Mesendoderm (in vitro differentiated cells): ENCODE measurements around the gene COQ7.

Source experiments
- DNase-seq: peaks from one replicate; pipeline ENCODE4 v3.0.0; 2013
- H2AK5ac ChIP-seq: 2 replicates; pipeline ENCODE4 v1.6.1; 2013; ENCODE audit warnings: low read length, inconsistent platforms
- H2BK120ac ChIP-seq: 2 replicates; pipeline ENCODE4 v1.6.1; 2013; ENCODE audit warnings: low read depth, mild to moderate bottlenecking, low read length, moderate library complexity, mixed read lengths
- H2BK15ac ChIP-seq: replicated peaks from 2 replicates; pipeline ENCODE4 v1.6.1; 2013; ENCODE audit warnings: low read depth, mild to moderate bottlenecking, moderate library complexity
- H2BK5ac ChIP-seq: 2 replicates; pipeline ENCODE4 v1.6.1; 2013; ENCODE audit warnings: low read length, inconsistent platforms
- H3K18ac ChIP-seq: 2 replicates; pipeline ENCODE4 v1.6.1; 2013; ENCODE audit warnings: mild to moderate bottlenecking, low read length, mixed read lengths
- H3K23ac ChIP-seq: one replicate; pipeline ENCODE4 v1.6.1; 2013; ENCODE audit warnings: low read length
- H3K27ac ChIP-seq: 2 replicates; pipeline ENCODE4 v1.5.1; 2013; ENCODE audit warnings: low read depth, mild to moderate bottlenecking, inconsistent platforms, low read length, moderate library complexity
- H3K27me3 ChIP-seq: 2 replicates; pipeline ENCODE4 v1.6.1; 2013; ENCODE audit warnings: low read length, control low read depth, mild to moderate bottlenecking, inconsistent platforms; ENCODE audit not compliant: insufficient read depth, poor library complexity
- H3K36me3 ChIP-seq: 2 replicates; pipeline ENCODE4 v1.6.1; 2013; ENCODE audit warnings: low read length, inconsistent platforms; ENCODE audit not compliant: control insufficient read depth, insufficient read depth
- H3K4ac ChIP-seq: one replicate; pipeline ENCODE4 v1.6.1; 2013; ENCODE audit warnings: low read depth, mild to moderate bottlenecking, low read length, moderate library complexity
- H3K4me1 ChIP-seq: 2 replicates; pipeline ENCODE4 v1.6.1; 2013; ENCODE audit warnings: low read depth, low read length, inconsistent platforms; ENCODE audit not compliant: control insufficient read depth
- H3K4me2 ChIP-seq: 2 replicates; pipeline ENCODE4 v1.6.1; 2013; ENCODE audit warnings: low read length
- H3K4me3 ChIP-seq: 2 replicates; pipeline ENCODE4 v1.5.1; 2013; ENCODE audit warnings: mild to moderate bottlenecking, low read length
- H3K56ac ChIP-seq: one replicate; pipeline ENCODE4 v1.6.1; 2013; ENCODE audit warnings: low read length
- H3K79me1 ChIP-seq: 2 replicates; pipeline ENCODE4 v1.6.1; 2013; ENCODE audit warnings: low read length, inconsistent platforms
- H3K79me2 ChIP-seq: 2 replicates; pipeline ENCODE4 v1.6.1; 2013; ENCODE audit warnings: mild to moderate bottlenecking, low read length; ENCODE audit not compliant: control insufficient read depth, insufficient read depth
- H3K9ac ChIP-seq: 2 replicates; pipeline ENCODE4 v1.6.1; 2013; ENCODE audit warnings: low read length, inconsistent platforms
- H4K5ac ChIP-seq: one replicate; pipeline ENCODE4 v1.6.1; 2013; ENCODE audit warnings: low read length
- H4K8ac ChIP-seq: one replicate; pipeline ENCODE4 v1.6.1; 2013; ENCODE audit warnings: low read depth, mild to moderate bottlenecking, control low read depth, low read length, moderate library complexity
- WGBS: extraction: QIAGEN DNeasy Blood & Tissue Kit; methylation state at CpG from one replicate; pipeline ENCODE4 v1.1.7; 2013; ENCODE audit warnings: low lambda C conversion rate, missing lambda C conversion rate; ENCODE audit not compliant: insufficient coverage; ENCODE audit errors: extremely low coverage; 5-methylcytosine and 5-hydroxymethylcytosine counted together

COQ7 gene

DNA sequence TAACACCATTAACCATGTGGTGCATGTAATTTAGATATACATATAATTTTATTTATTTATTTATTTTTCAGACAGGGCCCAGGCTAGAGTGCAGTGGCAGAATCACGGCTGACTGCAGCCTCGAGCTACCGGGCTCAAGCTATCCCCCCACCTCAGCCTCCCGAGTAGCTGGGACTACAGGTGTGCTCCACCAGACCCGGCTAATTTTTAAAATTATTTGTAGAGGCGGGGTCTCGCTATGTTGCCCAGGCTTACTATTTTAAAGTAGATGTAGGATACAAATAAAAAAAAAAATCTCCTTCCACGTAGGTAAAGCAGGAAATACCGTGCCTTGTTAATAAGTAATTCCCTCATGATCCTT lies 446 bp upstream of the COQ7 start:
- Histone ChIP-seq H3K56ac (no peak overlapping the region), H2BK5ac (no peak overlapping the region), H3K9ac (no peak overlapping the region), H4K8ac (peak overlapping the region; percentile 94), H2AK5ac (no peak overlapping the region), H2BK120ac (no peak overlapping the region), H3K27me3 (no peaks in the 10 kb centered on the region), H3K36me3 (no peaks in the 10 kb centered on the region), H3K27ac (no peak overlapping the region), H3K79me2 (no peaks in the 10 kb centered on the region), H3K4me1 (no peaks in the 10 kb centered on the region), H4K5ac (no peak overlapping the region), H3K23ac (no peak overlapping the region), H3K79me1 (no peaks in the 10 kb centered on the region), H3K18ac (no peak overlapping the region), H2BK15ac (no peak overlapping the region), H3K4ac (no peak overlapping the region), H3K4me3 (no peak overlapping the region), H3K4me2 (no peak overlapping the region)
- no peak for DNase-seq
- WGBS = no CpG with 5 or more reads among the region's 9 CpGs

GRCh38 chr16:19068237-19068815 lies 912 bp downstream of the COQ7 start:
- H2BK5ac ChIP-seq = no peak overlapping the region
- no peaks in the 10 kb centered on the region for H3K79me1 ChIP-seq
- no peak overlapping the region for H3K23ac ChIP-seq
- H3K4me2 ChIP-seq = peak overlapping the region; percentile 95
- H3K18ac ChIP-seq = no peak overlapping the region
- no peak overlapping the region for H2BK120ac ChIP-seq
- no peak for DNase-seq
- H4K8ac ChIP-seq = no peak overlapping the region
- no peak overlapping the region for H2AK5ac ChIP-seq
- no peak overlapping the region for H4K5ac ChIP-seq
- H3K27me3 ChIP-seq = no peaks in the 10 kb centered on the region
- peak overlapping the region; percentile 84 for H3K9ac ChIP-seq
- no peaks in the 10 kb centered on the region for H3K4me1 ChIP-seq
- peak overlapping the region; percentile 72 for H3K56ac ChIP-seq
- no CpG with 5 or more reads among the region's 19 CpGs for WGBS
- H3K79me2 ChIP-seq = no peaks in the 10 kb centered on the region
- H3K27ac ChIP-seq = no peak overlapping the region
- H3K4me3 ChIP-seq = peak overlapping the region; percentile 42
- no peaks in the 10 kb centered on the region for H3K36me3 ChIP-seq
- H3K4ac ChIP-seq = no peak overlapping the region
- no peak overlapping the region for H2BK15ac ChIP-seq

DNA sequence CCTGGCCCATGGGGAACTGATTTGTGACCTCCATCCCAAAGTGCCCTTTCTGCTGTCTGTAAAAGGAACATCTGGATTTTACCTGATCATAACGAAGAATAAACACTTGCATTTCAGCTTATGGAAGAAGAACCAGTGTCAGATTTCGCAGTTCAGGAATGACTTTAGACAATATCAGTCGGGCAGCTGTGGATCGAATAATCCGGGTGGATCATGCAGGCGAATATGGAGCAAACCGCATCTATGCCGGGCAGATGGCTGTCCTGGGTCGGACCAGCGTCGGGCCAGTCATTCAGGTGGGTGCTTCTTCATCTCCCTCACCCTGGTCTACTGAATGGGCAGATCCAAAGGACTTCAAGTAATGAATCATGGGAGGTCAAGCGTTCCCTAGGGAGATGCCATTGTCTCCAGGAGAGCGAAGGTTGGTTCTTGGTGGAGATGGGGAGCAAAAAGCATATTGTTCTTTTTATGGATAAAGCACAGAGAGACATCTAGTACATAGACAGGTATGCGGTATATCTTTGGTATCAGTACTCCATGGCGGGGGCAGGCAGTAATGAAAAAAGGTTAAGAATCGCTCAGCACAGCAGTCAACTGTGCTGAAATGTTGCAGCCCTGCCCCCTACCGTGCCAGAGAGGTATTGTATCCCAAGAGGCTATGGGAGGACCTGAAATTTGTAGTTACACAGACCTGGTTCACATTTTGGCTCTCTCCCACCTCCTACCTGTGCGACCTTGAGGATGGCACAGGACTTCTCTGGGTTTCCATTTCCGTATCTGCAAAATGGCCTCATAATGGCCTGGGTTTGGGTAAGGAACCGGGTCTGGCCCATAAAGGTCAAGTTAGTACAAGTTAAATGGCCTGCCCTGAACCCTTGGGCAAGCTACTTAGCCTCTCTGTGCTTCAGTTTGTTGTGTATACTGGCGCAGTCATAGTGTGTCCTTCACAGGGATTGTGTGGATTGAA lies 4.7 kb downstream of the COQ7 start:
- peak; percentile 75 for DNase-seq
- H3K4ac ChIP-seq = no peak overlapping the region

DNA sequence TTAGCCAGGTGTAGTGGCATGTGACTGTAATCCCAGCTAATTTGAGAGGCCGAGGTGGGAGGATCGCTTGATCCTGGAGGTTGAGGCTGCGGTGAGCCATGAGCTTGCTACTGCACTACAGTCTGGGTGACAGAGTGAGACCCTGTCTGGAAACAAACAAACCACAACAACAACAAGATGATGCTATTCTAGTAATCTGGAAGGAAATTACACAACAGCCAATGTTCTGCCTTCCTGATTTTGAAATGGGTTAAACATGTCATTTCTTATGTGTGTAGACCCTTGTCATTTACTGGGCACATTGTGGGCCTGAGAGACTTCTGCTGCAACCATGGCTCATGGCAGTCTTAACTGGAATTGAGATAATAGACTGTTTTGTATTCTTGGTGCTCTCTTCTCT lies 5.9 kb downstream of the COQ7 start:
- no peak overlapping the region for H3K4me3 ChIP-seq
- no peak overlapping the region for H3K56ac ChIP-seq
- H3K27me3 ChIP-seq = no peaks in the 10 kb centered on the region
- H3K79me1 ChIP-seq = no peaks in the 10 kb centered on the region
- no peak overlapping the region for H2BK5ac ChIP-seq
- H3K36me3 ChIP-seq = no peaks in the 10 kb centered on the region
- no peaks in the 10 kb centered on the region for H3K79me2 ChIP-seq
- WGBS = no CpG with 5 or more reads among the region's 3 CpGs
- no peak overlapping the region for H2BK15ac ChIP-seq
- no peaks in the 10 kb centered on the region for H3K4me1 ChIP-seq
- H2BK120ac ChIP-seq = no peak overlapping the region
- H4K5ac ChIP-seq = no peak overlapping the region
- H3K27ac ChIP-seq = no peak overlapping the region
- no peak for DNase-seq
- no peak overlapping the region for H3K23ac ChIP-seq
- H3K9ac ChIP-seq = no peak overlapping the region
- no peak overlapping the region for H4K8ac ChIP-seq
- H2AK5ac ChIP-seq = no peak overlapping the region
- no peak overlapping the region for H3K4ac ChIP-seq
- no peak overlapping the region for H3K18ac ChIP-seq
- no peak overlapping the region for H3K4me2 ChIP-seq

More for the DNA sequence above, 4.7 kb downstream of the COQ7 start:
- Histone ChIP-seq H4K5ac (no peak overlapping the region), H3K27me3 (no peaks in the 10 kb centered on the region), H2BK5ac (no peak overlapping the region), H3K79me1 (no peaks in the 10 kb centered on the region), H3K79me2 (no peaks in the 10 kb centered on the region), H3K23ac (no peak overlapping the region), H3K18ac (no peak overlapping the region), H3K4me2 (no peak overlapping the region), H3K56ac (no peak overlapping the region), H2BK120ac (no peak overlapping the region), H2AK5ac (no peak overlapping the region), H3K9ac (no peak overlapping the region), H4K8ac (no peak overlapping the region), H3K27ac (no peak overlapping the region), H3K4me3 (no peak overlapping the region), H3K4me1 (no peaks in the 10 kb centered on the region), H3K36me3 (no peaks in the 10 kb centered on the region), H2BK15ac (no peak overlapping the region)
- WGBS = no CpG with 5 or more reads among the region's 21 CpGs

DNA sequence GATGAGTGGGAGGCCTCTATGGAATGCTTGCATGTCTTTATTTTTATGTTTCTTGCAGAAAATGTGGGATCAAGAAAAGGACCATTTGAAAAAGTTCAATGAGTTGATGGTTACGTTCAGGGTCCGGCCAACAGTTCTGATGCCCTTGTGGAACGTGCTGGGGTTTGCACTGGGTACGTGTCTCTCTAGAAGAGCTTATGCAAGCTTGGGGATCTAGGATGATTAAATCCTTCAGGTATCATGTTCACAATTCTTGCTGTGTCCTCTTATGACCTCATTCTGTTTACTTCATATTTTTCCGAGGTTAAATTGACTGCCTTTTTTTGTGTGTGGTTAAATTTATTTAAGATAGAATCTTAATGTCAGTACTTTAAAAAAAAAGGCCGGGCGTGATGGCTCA lies 6.4 kb downstream of the COQ7 start:
- H3K23ac ChIP-seq = no peak overlapping the region
- no peak overlapping the region for H2BK5ac ChIP-seq
- H4K8ac ChIP-seq = no peak overlapping the region
- no peak overlapping the region for H3K56ac ChIP-seq
- no peak for DNase-seq
- H3K9ac ChIP-seq = no peak overlapping the region
- no peak overlapping the region for H2BK15ac ChIP-seq
- H3K4me3 ChIP-seq = no peak overlapping the region
- no peak overlapping the region for H4K5ac ChIP-seq
- H3K18ac ChIP-seq = no peak overlapping the region
- no peak overlapping the region for H3K27ac ChIP-seq
- no peaks in the 10 kb centered on the region for H3K27me3 ChIP-seq
- no peaks in the 10 kb centered on the region for H3K36me3 ChIP-seq
- no peaks in the 10 kb centered on the region for H3K79me1 ChIP-seq
- H3K4me1 ChIP-seq = no peaks in the 10 kb centered on the region
- H3K79me2 ChIP-seq = no peaks in the 10 kb centered on the region
- H3K4me2 ChIP-seq = no peak overlapping the region
- no peak overlapping the region for H2AK5ac ChIP-seq
- no peak overlapping the region for H3K4ac ChIP-seq
- H2BK120ac ChIP-seq = no peak overlapping the region
- no CpG with 5 or more reads among the region's 7 CpGs for WGBS
